CD4-positive, alpha-beta T cell treated with Interferon alpha-2 for 1 hour (primary cell): Measurements from ENCODE around the gene MBOAT1.
A peak's percentile ranks its signal among the peaks of the same experiment; 100 is the strongest.
"Not testable (repeated sequence)": the region's sequence is repeated elsewhere in the genome, so short reads cannot be mapped to it uniquely, and the experiment has no call there.

Source experiments
- DNase-seq, 2 donors: peaks; one replicate each; pipeline ENCODE4 v3.0.0-alpha.2; 2020 to 2022

The MBOAT1 gene

DNA sequence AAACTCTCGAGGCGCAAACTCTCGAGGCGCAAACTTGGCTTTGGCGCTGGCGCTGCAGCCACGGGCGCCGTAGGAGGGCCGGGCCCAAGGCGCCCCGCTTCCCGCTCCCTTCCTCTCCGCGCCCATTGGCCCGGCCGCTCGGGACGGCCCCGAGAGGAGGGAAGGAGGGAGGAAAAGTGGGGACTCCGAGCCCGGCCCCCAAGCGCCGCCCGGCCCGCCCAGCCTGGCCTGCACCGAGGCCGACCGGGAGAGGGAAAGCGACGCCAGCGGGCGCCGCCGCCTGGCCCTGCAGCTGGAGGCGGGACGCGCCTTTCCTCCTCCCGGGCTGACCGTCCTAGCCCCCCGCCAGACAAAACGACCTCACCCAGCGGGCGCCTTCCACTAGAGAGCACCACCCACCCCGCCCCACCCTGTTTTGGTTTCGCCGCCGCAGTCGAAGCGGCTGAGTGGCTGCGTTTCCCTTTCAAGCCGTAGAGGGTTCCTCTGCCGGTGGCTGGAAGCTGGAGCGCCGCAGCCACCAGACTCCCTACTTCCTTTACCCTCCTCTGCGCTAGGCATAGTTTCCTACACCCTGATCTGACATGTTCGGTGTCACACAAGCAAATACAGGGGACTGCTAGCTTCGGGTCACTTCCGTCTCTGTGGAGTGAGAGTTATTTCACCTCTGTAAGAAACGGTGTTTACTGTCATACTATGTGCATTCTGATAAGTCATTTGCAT is at the start of gene MBOAT1:
TSS of gene MBOAT1 (minus strand) at position 78 of the 720 bp plus-strand sequence. CDS start 235 bp downstream, outside the sequence.
- peak; percentile 56 to 72 for DNase-seq

DNA sequence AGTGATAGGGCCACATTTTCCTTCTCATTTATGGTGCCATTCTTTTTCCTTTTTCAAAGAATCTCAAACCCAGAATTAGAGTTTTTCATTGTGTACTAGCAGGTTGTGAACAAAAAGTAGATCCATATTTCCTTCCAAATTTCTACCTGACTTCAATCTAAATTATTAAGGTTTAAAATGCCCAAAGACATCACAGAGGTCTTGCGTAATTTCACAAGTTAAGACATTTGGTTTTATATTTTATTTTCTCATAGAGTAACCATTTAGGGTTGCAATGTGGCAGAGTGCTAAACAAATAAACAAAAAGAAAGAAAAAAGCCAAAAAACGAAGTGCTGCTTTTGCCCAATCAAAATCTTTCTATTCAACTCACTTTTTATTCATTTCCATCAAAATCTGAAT is 49.4 kb upstream of the MBOAT1 start:
- DNase-seq = no peak

GRCh38 chr6:20260360-20260759 is 48.1 kb upstream of the MBOAT1 start:
- DNase-seq = no peak

DNA sequence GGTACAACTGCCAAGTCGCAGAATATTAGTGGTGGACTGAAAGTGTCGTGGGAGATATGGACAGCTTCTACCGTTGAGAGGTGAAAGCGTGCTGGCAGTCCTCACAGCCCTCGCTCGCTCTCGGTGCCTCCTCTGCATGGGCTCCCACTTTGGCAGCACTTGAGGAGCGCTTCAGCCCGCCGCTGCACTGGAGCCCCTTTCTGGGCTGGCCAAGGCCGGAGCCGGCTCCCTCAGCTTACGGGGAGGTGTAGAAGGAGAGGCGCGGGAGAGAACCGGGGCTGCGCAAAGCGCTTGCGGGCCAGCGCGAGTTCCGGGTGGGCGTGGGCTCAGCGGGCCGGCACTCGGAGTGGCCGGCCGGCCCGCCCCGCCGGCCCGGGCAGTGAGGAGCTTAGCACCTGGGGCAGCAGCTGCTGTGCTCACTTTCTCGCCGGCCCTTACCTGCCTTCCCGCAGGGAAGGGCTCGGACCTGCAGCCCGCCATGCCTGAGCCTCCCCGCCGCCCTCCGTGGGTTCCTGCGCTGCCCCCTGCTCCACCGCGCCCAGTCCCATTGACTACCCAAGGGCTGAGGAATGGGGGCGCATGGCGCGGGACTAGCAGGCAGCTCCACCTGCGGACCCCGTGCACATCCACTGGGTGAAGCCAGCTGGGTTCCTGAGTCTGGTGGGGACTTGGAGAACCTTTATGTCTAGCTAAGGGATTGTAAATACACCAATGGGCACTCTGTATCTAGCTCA is 47.2 kb upstream of the MBOAT1 start:
- DNase-seq = no peak

- no peak for DNase-seq
Observed at GRCh38 chr6:20255428-20255827, 43.2 kb upstream of the MBOAT1 start.

DNA sequence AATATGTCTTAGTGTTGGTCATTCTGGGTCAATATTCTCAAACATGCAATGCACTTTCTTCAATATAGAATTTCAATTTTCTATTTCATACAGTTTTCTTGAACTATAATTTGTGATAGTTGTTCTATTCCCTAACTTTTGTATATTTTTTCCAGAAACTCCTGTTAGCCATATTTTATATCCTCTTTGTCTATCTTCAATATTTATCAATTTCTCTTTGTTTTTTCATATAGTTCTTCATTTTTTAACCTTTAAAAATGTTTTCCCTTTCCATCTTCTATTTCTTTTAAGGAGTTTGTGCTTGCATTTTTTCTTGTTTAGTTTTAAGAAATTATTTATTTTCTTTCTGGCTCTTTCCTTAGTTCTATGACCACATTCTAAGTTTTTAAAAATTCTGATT is 42.0 kb upstream of the MBOAT1 start:
- DNase-seq = no peak

DNA sequence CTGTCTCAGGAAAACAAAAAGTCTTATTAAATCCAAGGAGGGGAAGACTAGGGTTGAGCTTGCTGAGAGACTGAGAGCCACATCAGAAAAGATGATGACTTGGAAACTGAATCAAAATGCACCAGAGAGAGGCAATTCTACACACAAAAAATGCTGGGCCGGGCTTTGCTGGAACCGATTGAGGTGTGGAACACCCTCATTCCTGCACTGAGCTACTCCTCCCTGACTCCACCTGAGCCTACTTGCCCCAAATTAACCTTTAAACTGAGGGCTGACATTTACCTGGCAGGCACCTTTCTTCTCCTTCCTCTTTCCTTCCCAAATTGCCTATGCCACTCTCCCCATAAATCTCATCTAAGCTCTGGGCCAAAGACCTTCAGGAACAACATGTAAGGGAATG is 40.8 kb upstream of the MBOAT1 start:
- no peak for DNase-seq

DNA sequence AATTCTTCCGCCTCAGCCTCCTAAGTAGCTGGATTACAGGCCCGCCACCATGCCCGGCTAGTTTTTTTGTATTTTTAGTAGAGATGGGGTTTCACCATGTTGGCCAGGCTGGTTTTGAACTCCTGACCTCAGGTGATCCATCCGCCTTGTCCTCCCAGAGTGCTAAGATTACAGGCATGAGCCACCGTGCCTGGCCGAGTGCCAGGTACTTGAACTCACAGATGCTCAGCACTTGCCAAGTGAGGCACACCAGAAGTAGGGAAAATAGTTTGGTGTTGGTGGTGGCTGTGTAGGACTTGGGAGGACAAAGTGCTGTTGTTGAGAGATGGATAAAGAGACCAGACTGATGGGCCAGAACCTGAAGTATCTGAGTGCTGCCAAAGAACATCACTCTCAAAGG is 40.0 kb upstream of the MBOAT1 start:
- DNase-seq = no peak

DNA sequence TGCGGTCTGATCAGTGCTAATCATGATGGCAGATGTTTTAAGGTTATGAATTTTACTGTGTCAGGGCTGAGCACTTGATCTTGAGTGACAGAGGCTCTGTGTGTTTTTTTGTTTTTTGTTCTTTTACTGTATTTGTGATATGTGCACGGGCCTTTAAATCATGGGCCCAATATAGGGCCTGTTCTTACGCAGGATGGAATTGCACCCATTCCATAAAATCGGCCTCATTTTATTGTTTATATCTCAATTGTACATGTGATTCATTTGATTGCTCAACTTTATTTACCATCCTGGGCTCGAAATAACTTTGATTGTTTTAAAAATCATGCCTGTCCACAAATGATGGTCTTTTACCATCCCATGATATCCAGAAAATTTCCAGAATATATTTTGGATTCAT is 39.3 kb upstream of the MBOAT1 start:
- DNase-seq = no peak

GRCh38 chr6:20246125-20246524 is 33.9 kb upstream of the MBOAT1 start:
- DNase-seq = no peak

DNA sequence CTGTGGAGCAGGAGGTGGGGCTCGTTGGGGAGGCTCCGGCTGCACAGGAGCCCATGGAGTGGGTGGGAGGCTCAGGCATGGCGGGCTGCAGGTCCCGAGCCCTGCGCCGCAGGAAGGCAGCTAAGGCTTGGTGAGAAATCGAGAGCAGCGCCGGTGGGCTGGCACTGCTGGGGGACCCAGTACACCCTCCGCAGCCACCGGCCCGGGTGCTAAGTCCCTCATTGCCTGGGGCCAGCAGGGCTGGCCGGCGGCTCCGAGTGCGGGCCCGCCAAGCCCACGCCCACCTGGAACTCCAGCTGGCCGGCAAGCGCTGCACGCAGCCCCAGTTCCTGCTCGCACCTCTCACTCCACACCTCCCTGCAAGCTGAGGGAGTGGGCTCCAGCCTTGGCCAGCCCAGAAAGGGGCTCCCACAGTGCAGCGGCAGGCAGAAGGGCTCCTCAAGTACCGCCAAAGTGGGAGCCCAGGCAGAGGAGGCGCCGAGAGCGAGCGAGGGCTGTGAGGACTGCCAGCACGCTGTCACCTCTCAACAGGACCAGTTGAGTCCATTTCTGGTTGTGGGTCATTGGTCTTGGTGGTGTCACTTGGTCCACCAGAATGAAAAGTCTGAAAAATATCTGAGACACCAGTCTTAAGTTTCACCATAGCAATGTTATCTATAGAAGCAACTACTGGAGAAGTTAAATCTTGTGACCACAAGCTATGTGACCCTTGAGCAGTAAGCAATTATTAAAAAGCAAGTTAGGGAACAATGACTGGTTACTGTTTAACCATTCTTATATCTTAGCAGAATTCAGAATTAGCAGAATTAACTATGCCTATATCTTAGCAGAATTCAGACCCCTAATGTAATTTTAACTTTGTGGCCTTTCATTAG is 32.8 kb upstream of the MBOAT1 start:
- DNase-seq = not testable (repeated sequence)

GRCh38 chr6:20243288-20243687 is 31.0 kb upstream of the MBOAT1 start:
- DNase-seq = no peak

DNA sequence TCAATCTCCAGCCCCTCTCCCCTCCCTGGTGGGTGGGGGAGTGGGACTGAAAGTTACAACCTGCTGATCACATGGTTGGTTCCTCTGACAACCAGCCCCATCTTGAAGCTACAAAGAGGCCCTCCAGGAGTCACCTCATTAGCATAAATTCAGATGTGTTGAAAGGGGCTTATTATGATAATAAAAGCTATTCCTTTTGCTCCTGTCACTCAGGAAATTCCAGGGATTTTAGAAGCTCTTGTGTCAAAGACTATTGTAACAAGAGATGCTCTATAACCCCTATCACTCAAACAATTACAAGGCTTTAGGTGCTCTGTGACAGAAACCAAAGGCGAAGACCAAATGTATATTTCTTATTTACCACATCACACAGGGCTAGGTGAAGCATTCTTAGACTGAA is 30.1 kb upstream of the MBOAT1 start:
- DNase-seq = no peak

- DNase-seq = no peak
Observed at GRCh38 chr6:20241102-20241501, 28.8 kb upstream of the MBOAT1 start.

DNA sequence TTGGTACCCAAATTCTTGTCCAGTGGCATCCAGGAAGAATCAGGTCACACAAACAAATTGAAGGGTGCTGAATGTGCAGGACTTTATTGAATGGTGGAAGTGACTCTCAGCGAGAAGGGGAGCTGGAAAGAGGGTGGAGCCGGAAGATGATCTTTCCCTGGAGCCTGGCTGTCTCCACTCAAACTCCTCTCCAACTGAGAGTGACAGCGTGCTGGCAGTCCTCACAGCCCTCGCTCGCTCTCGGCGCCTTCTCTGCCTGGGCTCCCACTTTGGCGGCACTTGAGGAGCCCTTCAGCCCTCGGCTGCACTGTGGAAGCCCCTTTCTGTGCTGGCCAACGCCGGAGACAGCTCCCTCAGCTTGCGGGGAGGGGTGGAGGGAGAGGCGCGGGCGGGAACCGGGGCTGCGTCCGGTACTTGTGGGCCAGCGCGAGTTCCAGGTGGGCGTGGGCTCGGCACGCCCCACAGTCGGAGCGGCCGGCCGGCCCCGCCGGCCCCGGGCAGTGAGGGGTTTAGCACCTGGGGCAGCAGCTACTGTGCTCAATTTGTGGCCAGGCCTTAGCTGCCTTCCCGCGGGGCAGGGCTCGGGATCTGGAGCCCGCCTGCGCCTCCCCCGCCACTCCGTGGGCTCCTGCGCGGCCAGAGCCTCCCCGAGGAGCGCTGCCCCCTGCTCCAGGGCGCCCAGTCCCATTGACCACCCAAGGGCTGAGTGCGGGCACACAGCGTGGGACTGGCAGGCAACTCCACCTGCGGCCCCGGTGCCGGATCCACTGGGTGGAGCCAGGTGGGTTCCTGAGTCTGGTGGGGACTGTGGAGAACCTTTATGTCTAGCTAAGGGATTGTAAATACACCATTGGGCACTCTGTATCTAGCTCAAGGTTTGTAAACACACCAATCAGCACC is 26.7 kb upstream of the MBOAT1 start:
- DNase-seq = no peak

- DNase-seq = no peak
Observed at GRCh38 chr6:20237677-20238460, 25.6 kb upstream of the MBOAT1 start.

DNA sequence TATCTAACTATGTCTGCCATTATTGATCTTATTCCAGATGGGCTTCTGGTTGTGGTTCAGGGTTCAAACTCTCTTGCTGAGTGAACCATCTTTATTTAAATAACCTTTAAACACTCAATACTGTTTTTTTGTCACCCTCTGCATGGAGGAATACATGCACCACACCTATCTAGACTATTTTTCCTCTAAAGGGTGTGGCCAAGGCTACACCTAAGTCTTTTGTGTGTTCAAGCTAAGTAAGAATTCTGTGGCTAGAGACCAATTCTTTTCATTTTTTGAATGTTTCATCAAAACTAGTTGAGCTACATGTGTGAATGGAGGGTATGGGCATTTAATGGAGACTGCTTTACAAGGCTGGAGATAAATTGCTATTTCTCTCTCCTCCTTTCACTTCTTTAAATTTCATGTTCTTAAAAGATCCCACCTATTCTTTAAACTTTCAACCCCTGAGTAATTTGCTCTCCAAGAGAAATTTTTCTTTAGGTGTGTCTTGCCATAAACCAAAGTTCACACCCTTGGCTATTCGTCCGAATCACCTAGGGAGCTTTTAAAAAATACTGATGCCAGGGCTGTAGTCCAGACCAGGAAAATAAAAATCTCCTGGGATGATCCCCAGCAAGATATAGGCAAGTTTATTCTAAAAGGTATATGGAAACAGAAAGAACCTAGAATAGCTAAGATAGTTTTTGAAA is 24.8 kb upstream of the MBOAT1 start:
- DNase-seq = no peak

DNA sequence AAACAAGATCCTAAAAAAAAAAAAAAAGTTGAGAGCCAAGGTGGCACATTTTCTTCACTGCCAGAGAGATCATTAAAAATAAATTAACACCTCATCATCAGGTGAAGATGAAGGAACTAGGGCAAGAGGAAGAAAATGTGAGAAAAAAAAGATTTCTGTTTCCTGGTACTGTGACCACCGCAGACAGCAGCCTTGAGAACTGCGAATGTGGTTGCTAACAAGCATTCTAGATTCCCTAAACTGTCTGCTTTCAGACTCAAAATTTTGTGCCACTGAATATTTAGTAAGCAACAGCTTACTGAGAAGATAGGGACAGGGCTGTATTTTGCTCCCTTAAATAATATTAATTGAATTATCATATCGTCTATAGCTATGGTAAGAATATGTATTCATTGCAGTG is 24.1 kb upstream of the MBOAT1 start:
- DNase-seq = no peak

GRCh38 chr6:20235041-20235440 is 22.8 kb upstream of the MBOAT1 start:
- DNase-seq = no peak

- DNase-seq = no peak
Observed at GRCh38 chr6:20234136-20234535, 21.9 kb upstream of the MBOAT1 start.
